GM19452 (cell line): ENCODE data around the gene ARL5A.
"Not testable (repeated sequence)": the region's sequence is repeated elsewhere in the genome, so short reads cannot be mapped to it uniquely, and the experiment has no call there.

Experiments used
- ATAC-seq: cut with Tn5 transposase; IDR thresholded peaks from one replicate; pipeline ENCODE4 v1.9.1; 2021; ENCODE audit not compliant: unreplicated experiment

The ARL5A gene

GRCh38 chr2:151799886-151800292 is 28.3 kb downstream of the ARL5A start:
- ATAC-seq: no peak

- no peak for ATAC-seq
These were observed 31.4 kb downstream of the ARL5A start for GRCh38 chr2:151796774-151797173.

GRCh38 chr2:151795646-151796240 is 32.5 kb downstream of the ARL5A start:
- no peak for ATAC-seq

GRCh38 chr2:151794422-151794821 is 33.8 kb downstream of the ARL5A start:
- not testable (repeated sequence) for ATAC-seq

- ATAC-seq: no peak
These were observed 35.1 kb downstream of the ARL5A start for GRCh38 chr2:151793123-151793522.

GRCh38 chr2:151792589-151792988 is 35.6 kb downstream of the ARL5A start:
- no peak for ATAC-seq

GRCh38 chr2:151791545-151791944 is 36.7 kb downstream of the ARL5A start:
- ATAC-seq: no peak

- no peak for ATAC-seq
These were observed 37.5 kb downstream of the ARL5A start for GRCh38 chr2:151790689-151791088.

GRCh38 chr2:151789055-151789834 is 39.0 kb downstream of the ARL5A start:
- no peak for ATAC-seq

GRCh38 chr2:151786483-151786882 is 41.7 kb downstream of the ARL5A start:
- ATAC-seq: no peak

GRCh38 chr2:151786077-151786476 is 42.1 kb downstream of the ARL5A start:
- ATAC-seq: no peak

GRCh38 chr2:151783133-151783520 is 45.1 kb downstream of the ARL5A start:
- ATAC-seq: no peak

- no peak for ATAC-seq
These were observed 45.7 kb downstream of the ARL5A start for GRCh38 chr2:151782378-151783132.

GRCh38 chr2:151781642-151782041 is 46.6 kb downstream of the ARL5A start:
- ATAC-seq: no peak

- ATAC-seq: no peak
These were observed 47.3 kb downstream of the ARL5A start for GRCh38 chr2:151780938-151781337.

- no peak for ATAC-seq
These were observed 50.3 kb downstream of the ARL5A start for GRCh38 chr2:151777935-151778334.

- ATAC-seq: no peak
These were observed 50.7 kb downstream of the ARL5A start for GRCh38 chr2:151777487-151777886.

- ATAC-seq: no peak
These were observed 51.9 kb downstream of the ARL5A start for GRCh38 chr2:151776367-151776766.

GRCh38 chr2:151775057-151775740 is 53.0 kb downstream of the ARL5A start:
- ATAC-seq: no peak

- ATAC-seq: no peak
These were observed 53.7 kb downstream of the ARL5A start for GRCh38 chr2:151774506-151774905.

GRCh38 chr2:151771599-151772358 is 56.4 kb downstream of the ARL5A start:
- peak; percentile 95 for ATAC-seq
